Measurements from ENCODE around the gene UBA1.

The UBA1 gene

DNA sequence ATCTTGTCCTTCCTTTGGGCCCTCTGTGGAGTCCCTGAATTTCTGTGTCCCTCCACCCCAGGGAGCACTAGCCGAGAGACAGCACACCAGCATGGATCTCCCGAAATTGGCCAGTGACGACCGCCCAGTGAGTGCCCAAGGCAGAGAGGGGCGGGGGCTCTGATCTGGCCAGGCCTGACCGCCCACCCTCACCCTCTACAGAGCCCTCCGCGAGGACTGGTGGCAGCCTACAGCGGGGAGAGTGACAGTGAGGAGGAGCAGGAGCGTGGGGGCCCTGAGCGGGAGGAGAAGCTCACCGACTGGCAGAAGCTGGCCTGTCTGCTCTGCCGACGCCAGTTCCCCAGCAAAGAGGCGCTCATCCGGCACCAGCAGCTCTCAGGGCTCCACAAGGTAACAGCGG, 8.4 kb upstream of the UBA1 start:
- TF ChIP-seq SPI1 (IDR thresholded peaks at IDR 0.05; ENCODE audit: low read depth, low read length) (no peak), PAX5 (IDR thresholded peaks at IDR 0.05; ENCODE audit: insufficient read depth, low read length, severe bottlenecking) (no peak), POLR2AphosphoS5 (IDR thresholded peaks at IDR 0.05; ENCODE audit: low read depth, low read length) (no peak), POLR2A (IDR thresholded peaks at IDR 0.05; ENCODE audit: low read depth, low read length) (no peak), TAF1 (IDR thresholded peaks at IDR 0.05; ENCODE audit: low read depth, low read length) (no peak), POU2F2 (IDR thresholded peaks at IDR 0.05; ENCODE audit: low read depth, low read length) (no peak)
- FAIRE-seq = no peak
- DNase-seq (ENCODE audit: insufficient read length, low spot score) = no peak

DNA sequence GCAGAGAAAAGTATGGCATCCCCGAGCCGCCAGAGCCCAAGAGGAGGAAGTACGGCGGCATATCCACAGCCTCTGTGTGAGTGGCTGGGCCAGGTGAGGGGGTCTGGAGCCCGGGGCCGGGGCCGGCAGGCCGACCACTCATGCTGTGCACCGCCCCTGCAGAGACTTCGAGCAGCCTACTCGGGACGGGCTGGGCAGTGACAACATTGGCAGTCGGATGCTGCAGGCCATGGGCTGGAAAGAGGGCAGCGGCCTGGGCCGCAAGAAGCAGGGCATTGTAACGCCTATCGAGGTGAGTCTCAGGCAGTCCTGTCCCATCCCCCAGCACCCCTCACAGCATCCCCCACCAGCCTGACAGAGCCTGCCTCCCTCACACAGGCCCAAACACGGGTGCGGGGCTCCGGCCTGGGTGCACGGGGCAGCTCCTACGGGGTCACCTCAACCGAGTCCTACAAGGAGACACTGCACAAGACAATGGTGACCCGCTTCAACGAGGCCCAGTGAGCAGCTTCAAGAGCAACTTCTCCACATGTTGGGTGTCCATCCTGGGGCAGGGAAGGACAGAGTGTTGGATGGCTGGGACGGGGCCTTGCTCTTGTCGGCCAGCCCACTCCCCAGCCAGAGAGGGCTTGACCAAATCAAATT, 7.4 kb upstream of the UBA1 start:
- no peak for DNase-seq (ENCODE audit: insufficient read length, low spot score)
- no peak for TF ChIP-seq POLR2AphosphoS5 (IDR thresholded peaks at IDR 0.05; ENCODE audit: low read depth, low read length)
- TF ChIP-seq TAF1 (IDR thresholded peaks at IDR 0.05; ENCODE audit: low read depth, low read length) = no peak
- TF ChIP-seq POLR2A (IDR thresholded peaks at IDR 0.05; ENCODE audit: low read depth, low read length) = no peak
- no peak for TF ChIP-seq POU2F2 (IDR thresholded peaks at IDR 0.05; ENCODE audit: low read depth, low read length)
- TF ChIP-seq SPI1 (IDR thresholded peaks at IDR 0.05; ENCODE audit: low read depth, low read length) = no peak
- TF ChIP-seq PAX5 (IDR thresholded peaks at IDR 0.05; ENCODE audit: insufficient read depth, low read length, severe bottlenecking) = no peak
- no peak for FAIRE-seq

DNA sequence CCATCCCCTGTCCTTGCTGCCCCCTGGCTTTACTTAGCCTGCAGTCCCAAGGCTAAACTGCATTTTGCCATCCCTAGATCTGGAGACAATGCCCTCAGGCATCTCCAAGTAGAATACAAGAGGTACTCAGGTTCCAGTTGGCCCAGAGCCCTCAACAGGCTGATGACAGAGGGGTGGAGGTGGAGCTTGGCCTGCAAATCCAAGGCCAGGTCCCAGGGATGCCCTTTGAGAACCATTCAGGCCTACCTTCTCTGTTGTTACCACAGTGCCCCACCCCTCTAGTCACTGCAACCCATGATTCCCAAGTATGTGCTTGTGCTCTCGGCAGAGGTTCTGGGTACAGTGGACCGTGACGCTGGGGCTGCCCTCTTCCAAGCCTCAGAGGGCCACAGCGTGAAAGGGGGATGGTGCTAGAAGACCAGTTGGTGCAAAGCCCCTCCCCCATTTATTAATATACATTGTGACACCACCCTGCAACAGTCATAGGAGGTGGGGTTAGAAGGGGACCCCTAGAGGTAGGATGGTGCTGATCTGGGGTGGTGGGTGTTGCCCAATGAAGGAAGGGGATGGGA, 6.4 kb upstream of the UBA1 start:
- DNase-seq (ENCODE audit: insufficient read length, low spot score) = no peak
- TF ChIP-seq TAF1 (IDR thresholded peaks at IDR 0.05; ENCODE audit: low read depth, low read length) (no peak), PAX5 (IDR thresholded peaks at IDR 0.05; ENCODE audit: insufficient read depth, low read length, severe bottlenecking) (no peak), POLR2AphosphoS5 (IDR thresholded peaks at IDR 0.05; ENCODE audit: low read depth, low read length) (no peak), POU2F2 (IDR thresholded peaks at IDR 0.05; ENCODE audit: low read depth, low read length) (no peak), POLR2A (IDR thresholded peaks at IDR 0.05; ENCODE audit: low read depth, low read length) (no peak), SPI1 (IDR thresholded peaks at IDR 0.05; ENCODE audit: low read depth, low read length) (no peak)
- FAIRE-seq = no peak

DNA sequence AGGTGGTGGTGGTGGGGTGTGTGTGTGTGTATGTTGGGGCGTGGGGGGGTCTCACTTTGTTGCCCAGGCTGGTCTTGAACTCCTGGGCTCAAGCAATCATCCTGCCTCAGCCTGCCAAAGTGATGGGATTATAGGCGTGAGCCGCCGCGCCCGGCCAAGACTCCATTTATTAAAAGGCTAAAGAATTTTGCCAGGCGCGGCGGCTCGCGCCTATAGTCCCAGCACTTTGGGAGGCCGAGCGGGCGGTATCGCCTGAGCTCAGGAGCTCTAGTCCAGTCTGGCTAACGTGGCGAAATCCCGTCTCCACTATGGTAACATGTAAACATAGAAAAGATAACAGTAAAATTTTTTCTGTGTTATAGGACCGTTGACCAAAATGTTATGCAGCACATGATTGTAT, 3.7 kb upstream of the UBA1 start:
- DNase-seq (ENCODE audit: insufficient read length, low spot score) (no peak), FAIRE-seq (no peak)
- TF ChIP-seq TAF1 (IDR thresholded peaks at IDR 0.05; ENCODE audit: low read depth, low read length) (no peak), POU2F2 (IDR thresholded peaks at IDR 0.05; ENCODE audit: low read depth, low read length) (no peak), SPI1 (IDR thresholded peaks at IDR 0.05; ENCODE audit: low read depth, low read length) (no peak), PAX5 (IDR thresholded peaks at IDR 0.05; ENCODE audit: insufficient read depth, low read length, severe bottlenecking) (no peak), POLR2AphosphoS5 (IDR thresholded peaks at IDR 0.05; ENCODE audit: low read depth, low read length) (no peak), POLR2A (IDR thresholded peaks at IDR 0.05; ENCODE audit: low read depth, low read length) (no peak)

DNA sequence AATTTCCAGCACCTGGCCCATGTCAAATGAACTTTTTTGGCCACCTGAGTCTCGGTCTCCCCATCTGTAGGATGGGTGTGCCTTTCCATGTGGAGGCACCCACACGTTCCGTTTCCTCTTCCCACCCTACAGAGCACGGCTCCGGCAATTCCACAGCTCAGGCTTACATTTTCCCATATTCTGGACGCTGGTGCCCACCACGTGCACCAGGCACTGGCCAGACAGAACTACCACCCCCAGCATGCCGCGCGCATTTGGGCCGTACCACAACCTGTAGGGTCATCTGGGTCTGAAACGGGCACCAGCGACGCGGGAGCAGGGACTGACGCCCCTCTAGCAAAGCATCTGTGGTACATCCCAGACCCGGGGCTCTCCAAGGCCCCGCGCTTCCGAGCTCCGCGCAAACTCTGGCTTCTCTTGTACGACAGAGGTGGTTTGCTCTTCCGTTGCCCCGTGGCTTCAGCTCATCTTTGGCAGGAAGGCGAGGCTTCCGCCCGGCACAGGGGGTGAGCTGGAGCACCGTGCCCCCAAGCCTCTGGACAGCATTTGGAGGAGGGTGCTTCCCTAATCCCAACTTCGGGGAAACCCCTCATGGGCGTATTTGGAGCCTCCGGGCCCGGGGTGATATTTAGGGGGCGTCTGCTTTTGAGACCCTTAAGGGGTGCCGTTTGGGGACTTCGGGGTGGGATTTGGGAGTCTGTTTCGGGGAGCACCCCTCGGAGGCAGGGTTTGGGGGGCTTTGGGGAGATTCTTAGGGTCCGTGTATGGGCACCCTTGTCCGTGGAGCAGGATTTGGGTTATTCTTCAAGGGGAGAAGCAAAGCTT, 3.0 kb upstream of the UBA1 start:
- no peak for TF ChIP-seq SPI1 (IDR thresholded peaks at IDR 0.05; ENCODE audit: low read depth, low read length)
- TF ChIP-seq POLR2AphosphoS5 (IDR thresholded peaks at IDR 0.05; ENCODE audit: low read depth, low read length) = peak; percentile 62; the same call in 1 of the 2 replicates
- TF ChIP-seq TAF1 (IDR thresholded peaks at IDR 0.05; ENCODE audit: low read depth, low read length) = peak; percentile 72
- TF ChIP-seq PAX5 (IDR thresholded peaks at IDR 0.05; ENCODE audit: insufficient read depth, low read length, severe bottlenecking) = no peak
- peak; percentile 47 for TF ChIP-seq POLR2A (IDR thresholded peaks at IDR 0.05; ENCODE audit: low read depth, low read length)
- TF ChIP-seq POU2F2 (IDR thresholded peaks at IDR 0.05; ENCODE audit: low read depth, low read length) = no peak
- peak; percentile 79 for DNase-seq (ENCODE audit: insufficient read length, low spot score)
- FAIRE-seq = peak; percentile 99

DNA sequence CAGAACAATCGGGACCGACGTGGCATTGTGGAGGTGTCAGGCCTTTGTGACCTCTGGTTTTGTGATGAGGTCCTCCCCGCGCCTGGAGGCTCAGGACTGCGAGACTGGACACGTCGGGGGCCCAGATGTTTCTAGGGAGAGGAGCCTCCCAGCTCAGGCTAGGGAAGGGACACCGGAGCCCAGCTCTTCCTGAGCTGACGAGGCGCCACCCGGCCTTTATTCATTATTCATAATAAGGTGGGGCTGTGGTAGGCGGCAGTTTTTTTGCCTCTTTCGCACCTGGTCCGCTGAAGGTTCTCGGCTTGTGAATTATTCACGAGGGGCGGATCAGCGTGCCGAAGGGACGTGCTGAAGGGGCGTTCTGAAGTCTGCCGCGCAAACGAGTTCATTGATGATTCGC, 2.3 kb upstream of the UBA1 start:
- FAIRE-seq (no peak), DNase-seq (ENCODE audit: insufficient read length, low spot score) (no peak)
- TF ChIP-seq TAF1 (IDR thresholded peaks at IDR 0.05; ENCODE audit: low read depth, low read length) = no peak
- TF ChIP-seq POU2F2 (IDR thresholded peaks at IDR 0.05; ENCODE audit: low read depth, low read length) = no peak

DNA sequence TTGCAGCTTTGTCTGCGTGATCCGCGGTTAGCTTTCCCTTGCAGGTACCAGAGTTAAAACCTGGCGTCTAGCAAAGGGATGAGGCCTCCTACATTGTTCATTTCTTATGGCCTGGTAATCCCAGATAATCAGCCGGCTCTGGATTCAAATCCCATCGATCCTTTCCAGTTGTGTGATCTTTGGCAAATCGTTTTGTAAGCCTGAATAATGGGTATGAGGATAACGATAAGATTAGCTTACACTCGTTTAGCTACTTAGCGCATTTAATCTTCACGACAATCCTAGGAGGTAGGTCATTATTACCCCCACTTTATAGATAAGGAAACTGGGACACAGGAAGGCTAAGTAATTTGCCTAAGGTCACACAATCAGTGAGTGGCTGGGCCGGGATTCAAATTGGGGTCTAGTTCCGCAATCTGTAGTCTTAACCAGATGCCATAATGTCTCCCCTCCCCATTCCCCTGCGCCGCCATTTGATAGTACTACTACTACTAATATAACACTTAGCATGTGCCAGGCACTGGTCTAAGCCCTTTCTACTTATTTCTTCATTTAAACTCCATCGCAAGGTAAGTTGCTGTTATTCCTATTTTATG, 1.7 kb upstream of the UBA1 start:
- FAIRE-seq (peak; percentile 70), DNase-seq (ENCODE audit: insufficient read length, low spot score) (no peak)
- no peak for TF ChIP-seq POLR2AphosphoS5 (IDR thresholded peaks at IDR 0.05; ENCODE audit: low read depth, low read length)
- no peak for TF ChIP-seq SPI1 (IDR thresholded peaks at IDR 0.05; ENCODE audit: low read depth, low read length)
- TF ChIP-seq POLR2A (IDR thresholded peaks at IDR 0.05; ENCODE audit: low read depth, low read length) = no peak
- no peak for TF ChIP-seq PAX5 (IDR thresholded peaks at IDR 0.05; ENCODE audit: insufficient read depth, low read length, severe bottlenecking)
- TF ChIP-seq POU2F2 (IDR thresholded peaks at IDR 0.05; ENCODE audit: low read depth, low read length) = no peak
- TF ChIP-seq TAF1 (IDR thresholded peaks at IDR 0.05; ENCODE audit: low read depth, low read length) = no peak

DNA sequence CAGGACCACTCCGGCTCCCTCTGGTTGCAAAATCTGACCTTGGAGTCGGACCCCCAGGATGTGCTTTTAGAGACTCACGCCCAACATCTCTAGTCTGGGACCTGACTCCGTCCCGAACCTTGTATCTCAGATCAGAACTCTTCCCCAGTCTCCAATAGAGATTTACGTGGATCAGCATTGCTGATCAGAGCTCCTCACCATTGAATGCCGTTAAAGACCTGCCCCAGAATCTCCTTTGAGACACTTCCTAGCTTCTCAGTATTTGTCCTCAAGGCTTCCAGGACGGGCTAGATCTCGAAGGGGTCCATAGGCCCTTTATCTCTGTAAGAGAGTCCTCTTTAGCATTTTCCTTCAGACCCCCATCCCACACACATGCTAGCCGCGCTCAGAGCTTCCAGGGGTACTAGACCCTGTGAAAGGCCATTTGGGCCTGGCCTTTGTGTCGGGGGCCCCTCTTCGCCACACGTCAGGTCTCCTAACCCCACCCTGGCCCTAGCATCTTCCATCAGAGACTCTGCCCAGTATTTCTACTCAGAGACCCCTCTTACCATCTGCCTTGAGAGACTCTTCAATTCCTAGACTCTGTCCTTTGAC, 662 bp downstream of the UBA1 start:
- DNase-seq (ENCODE audit: insufficient read length, low spot score) (no peak), FAIRE-seq (peak; percentile 62)
- TF ChIP-seq TAF1 (IDR thresholded peaks at IDR 0.05; ENCODE audit: low read depth, low read length) = no peak
- no peak for TF ChIP-seq SPI1 (IDR thresholded peaks at IDR 0.05; ENCODE audit: low read depth, low read length)
- TF ChIP-seq POU2F2 (IDR thresholded peaks at IDR 0.05; ENCODE audit: low read depth, low read length) = no peak
- no peak for TF ChIP-seq POLR2A (IDR thresholded peaks at IDR 0.05; ENCODE audit: low read depth, low read length)
- no peak for TF ChIP-seq POLR2AphosphoS5 (IDR thresholded peaks at IDR 0.05; ENCODE audit: low read depth, low read length)
- TF ChIP-seq PAX5 (IDR thresholded peaks at IDR 0.05; ENCODE audit: insufficient read depth, low read length, severe bottlenecking) = no peak

DNA sequence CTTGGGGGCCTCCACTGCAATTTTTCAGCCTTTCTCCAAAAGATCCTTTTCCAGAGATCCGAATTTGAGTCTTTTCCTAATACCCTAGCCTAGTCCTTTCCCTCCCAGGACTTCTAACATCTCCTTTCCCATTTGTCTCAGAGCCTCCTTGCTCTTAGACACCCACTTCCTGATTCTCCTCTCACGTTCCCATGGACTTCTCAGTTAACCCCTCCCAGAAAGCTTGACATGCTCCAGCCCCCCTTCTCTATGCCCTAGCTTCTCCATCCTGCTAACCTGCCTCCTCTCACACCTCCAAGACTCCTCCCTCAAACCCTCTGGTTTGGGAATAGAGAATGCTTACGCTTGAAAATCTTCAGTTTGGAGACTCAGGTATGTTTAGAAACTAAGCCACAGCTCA, 2.5 kb downstream of the UBA1 start:
- TF ChIP-seq SPI1 (IDR thresholded peaks at IDR 0.05; ENCODE audit: low read depth, low read length) (no peak), TAF1 (IDR thresholded peaks at IDR 0.05; ENCODE audit: low read depth, low read length) (no peak), POLR2A (IDR thresholded peaks at IDR 0.05; ENCODE audit: low read depth, low read length) (no peak), PAX5 (IDR thresholded peaks at IDR 0.05; ENCODE audit: insufficient read depth, low read length, severe bottlenecking) (no peak), POU2F2 (IDR thresholded peaks at IDR 0.05; ENCODE audit: low read depth, low read length) (no peak), POLR2AphosphoS5 (IDR thresholded peaks at IDR 0.05; ENCODE audit: low read depth, low read length) (no peak)
- no peak for FAIRE-seq
- no peak for DNase-seq (ENCODE audit: insufficient read length, low spot score)
